GM12878 (cell line): Measurements from ENCODE around the gene CEACAM1. TPM values are rescaled to one million over a fixed set of nuclear protein-coding genes. Genes with fewer than 3 reads are reported as not detected.

ENCODE experiments used
- ATAC-seq: fragments of 200-7000 bp; cut with Tn5 transposase; 3 replicates; pipeline ENCODE4 v1.9.1; 2020; ENCODE audit warnings: mild to moderate bottlenecking, moderate library complexity
- BruUV-seq: library from RNA; stranded (reverse); fragments of 400-500 nt; replicated peaks from 2 replicates; lab custom pipeline; 2021; lab: Mats Ljungman, UMichigan
- CTCF ChIA-PET: fragments of 300-600 bp; sonication (Branson Sonifier 250); formaldehyde crosslinking; extraction: SDS; loops from one replicate; lab custom pipeline; 2021; ENCODE audit warnings: inconsistent platforms; lab: Yijun Ruan, JAX
- POLR2A ChIA-PET: fragments of 350-600 bp; formaldehyde crosslinking; extraction: SDS; loops from one replicate; lab custom pipeline; 2021; ENCODE audit warnings: inconsistent platforms; lab: Charles Lee
- RAD21 ChIA-PET: fragments of 300-600 bp; sonication (Branson Sonifier 250); formaldehyde crosslinking; loops from one replicate; lab custom pipeline; 2023; ENCODE audit warnings: antibody characterized with exemption; ENCODE audit not compliant: unreplicated experiment; lab: Charles Lee
- SMC1A ChIA-PET: fragments of 300-600 bp; sonication (Branson Sonifier 250); formaldehyde crosslinking; loops from one replicate; lab custom pipeline; 2023; ENCODE audit not compliant: unreplicated experiment, uncharacterized antibody; lab: Charles Lee
- DNase-seq: peaks from one replicate; pipeline ENCODE4 v3.0.0-alpha.2; 2011; ENCODE audit warnings: low read depth, low spot score
- FAIRE-seq: peaks from 3 replicates; lab custom pipeline; 2011; peaks lifted over from hg19 to GRCh38; lab: Jason Lieb, UNC
- H2AFZ ChIP-seq: 2 replicates; pipeline ENCODE4 v1.6.0; 2011; ENCODE audit warnings: low read depth, low read length, control low read depth; ENCODE audit not compliant: control insufficient read depth
- H3K27ac ChIP-seq: 2 replicates; pipeline ENCODE4 v1.5.1; 2011; ENCODE audit warnings: control low read depth; ENCODE audit not compliant: control insufficient read depth, insufficient read depth
- H3K27me3 ChIP-seq, 2 experiments: replicated peaks in 1 of 2; 2 replicates each; pipeline versions ENCODE4 v1.6.0 to v1.6.1; 2011; ENCODE audit warnings: low read length in 1 of 2; ENCODE audit not compliant: control insufficient read depth in 2 of 2, insufficient read depth in 2 of 2
- H3K36me3 ChIP-seq, 2 experiments: 2 replicates each; pipeline ENCODE4 v1.5.1; 2011; ENCODE audit warnings: low read length in 1 of 2; ENCODE audit not compliant: control insufficient read depth in 2 of 2, insufficient read depth in 2 of 2
- H3K4me1 ChIP-seq: 2 replicates; pipeline ENCODE4 v1.6.1; 2011; ENCODE audit warnings: mild to moderate bottlenecking, low read length, moderate library complexity, mixed read lengths; ENCODE audit not compliant: control insufficient read depth, insufficient read depth
- H3K4me2 ChIP-seq: 2 replicates; pipeline ENCODE4 v1.6.0; 2011; ENCODE audit warnings: control low read depth; ENCODE audit not compliant: control insufficient read depth, insufficient read depth
- H3K4me3 ChIP-seq: fragments of 200-600 bp; sonication (generic); 2 replicates; pipeline ENCODE4 v1.5.1; 2016
- H3K79me2 ChIP-seq: 2 replicates; pipeline ENCODE4 v1.6.0; 2011; ENCODE audit warnings: low read length; ENCODE audit not compliant: control insufficient read depth, insufficient read depth
- H3K9ac ChIP-seq: 2 replicates; pipeline ENCODE4 v1.8.0; 2011; ENCODE audit warnings: low read length, control low read depth, mixed read lengths; ENCODE audit not compliant: control insufficient read depth, insufficient read depth
- H3K9me3 ChIP-seq: replicated peaks from 3 replicates; pipeline ENCODE4 v1.5.1; 2011; ENCODE audit warnings: mild to moderate bottlenecking, low read length; ENCODE audit not compliant: control insufficient read depth, insufficient read depth
- H4K20me1 ChIP-seq: 2 replicates; pipeline ENCODE4 v1.6.0; 2011; ENCODE audit not compliant: control insufficient read depth, insufficient read depth
- CHD2 ChIP-seq: IDR thresholded peaks from 2 replicates; pipeline ENCODE4 v1.6.1; 2011; ENCODE audit warnings: low read depth, low read length, improper control_type of control experiment, borderline replicate concordance
- IKZF2 ChIP-seq, 2 experiments: fragments of 450-650 bp; IDR thresholded peaks; 2 replicates each; pipeline ENCODE4 v1.6.1; 2017; ENCODE audit warnings: mild to moderate bottlenecking in 2 of 2, moderate library complexity in 2 of 2
- MTA2 ChIP-seq: fragments of 450-650 bp; IDR thresholded peaks from 2 replicates; pipeline ENCODE4 v1.6.1; 2016; ENCODE audit warnings: low read depth, mild to moderate bottlenecking, moderate library complexity
- PBX3 ChIP-seq: IDR thresholded peaks from 2 replicates; pipeline ENCODE4 v1.6.1; 2011; ENCODE audit warnings: mild to moderate bottlenecking, low read depth, low read length, moderate library complexity; ENCODE audit not compliant: insufficient replicate concordance
- YY1 ChIP-seq: IDR thresholded peaks from 2 replicates; pipeline ENCODE4 v1.6.1; 2011; ENCODE audit warnings: low read depth, mild to moderate bottlenecking, low read length
- WGBS: methylation state at CpG from one replicate; pipeline ENCODE4 v1.1.6; 2016; ENCODE audit warnings: low lambda C conversion rate; ENCODE audit not compliant: insufficient replicate concordance, insufficient coverage; ENCODE audit errors: missing lambda C conversion rate; 5-methylcytosine and 5-hydroxymethylcytosine counted together
- in situ Hi-C: fragments of 300-500 bp; cut with MboI; formaldehyde crosslinking; loops from 9 replicates; pipeline ENCODE4 v1.14.3; 2018; ENCODE audit warnings: mixed read lengths
- intact Hi-C: fragments of 100-400 bp; cut with micrococcal nuclease; formaldehyde crosslinking; loops from one replicate; pipeline ENCODE4 v1.14.2; 2022; ENCODE audit not compliant: unreplicated experiment
- polyA plus RNA-seq, 11 experiments: library from polyadenylated mRNA; depleted of rRNA in 4 of 11; unstranded in 6 of 11; stranded (reverse) in 5 of 11; fragments of >200 nt; fragmentation: Nextera tagmentation in 4 of 11; fragmentation: Illumina TruSeq in 1 of 11; extraction: Ambion mirVana in 4 of 11; extraction: Trizol in 1 of 11; gene quantifications; 1 replicate in 1 of 11; 2 replicates in 10 of 11; pipeline versions ENCODE4 v1.2.1 to v1.2.3, GENCODE V29; 2011 to 2016; ENCODE audit warnings: inconsistent platforms in 2 of 11, missing spikeins in 2 of 11, low read depth in 1 of 11
- total RNA-seq, 4 experiments: library from RNA; depleted of rRNA in 3 of 4; stranded (reverse); fragments of >200 nt in 3 of 4; fragmentation: Illumina TruSeq in 1 of 4; extraction: Trizol in 1 of 4; gene quantifications; 2 replicates each; pipeline versions ENCODE4 v1.2.1 to v1.2.3, GENCODE V29; 2013 to 2021
- TF ChIP-seq, protein P1 (sequence below): fragments of 450-650 bp; IDR thresholded peaks from 2 replicates; pipeline ENCODE4 v1.6.1; 2018; ENCODE audit warnings: mild to moderate bottlenecking, low read depth, moderate library complexity; ENCODE audit not compliant: partially characterized antibody
- TF ChIP-seq, protein P2 (sequence below): fragments of 450-650 bp; formaldehyde crosslinking; IDR thresholded peaks from 2 replicates; pipeline ENCODE4 v1.4.0; 2020; ENCODE audit warnings: mild to moderate bottlenecking, moderate library complexity

Gene CEACAM1
- total and polyA plus RNA-seq, 10 of the 15 experiments (the other 5 are each of a cell fraction or from before 2014, with no cell fraction given): 3.9 to 24.0 (median 6.5) TPM

DNA sequence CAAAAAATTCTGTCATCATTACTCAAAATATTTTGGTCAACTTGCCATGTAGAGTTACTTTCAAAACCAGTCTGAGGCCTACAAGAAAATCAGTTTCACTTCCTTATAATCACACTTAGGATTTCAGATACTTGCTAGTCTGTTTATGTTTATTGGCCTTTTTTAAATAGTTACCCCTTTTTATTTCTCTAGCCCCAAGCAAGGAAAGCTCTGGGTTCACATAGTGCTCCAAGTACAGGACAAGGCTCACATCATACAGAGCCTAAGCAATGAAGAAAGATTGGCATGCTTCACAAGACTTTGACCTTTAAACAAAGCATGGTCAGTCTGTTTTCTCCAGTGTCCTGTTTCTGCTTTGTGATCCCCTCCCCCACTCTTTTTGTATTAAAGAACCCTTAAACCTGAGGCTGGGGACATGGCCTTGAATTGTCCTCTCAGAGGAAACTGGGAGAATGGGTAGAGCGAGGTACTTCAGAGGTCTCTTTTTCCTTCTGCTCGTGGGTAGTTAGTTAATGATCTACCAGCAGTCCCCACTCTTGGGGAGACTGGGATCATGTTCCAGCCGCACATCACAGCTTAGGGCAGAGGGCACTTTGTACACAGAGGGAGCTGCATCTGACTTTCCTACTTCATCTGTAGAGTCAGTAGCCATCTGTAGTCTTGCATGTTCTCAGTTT is 30.7 kb downstream of the CEACAM1 start (continued):
- no peak for TF ChIP-seq PBX3
- TF ChIP-seq, protein P1, sequence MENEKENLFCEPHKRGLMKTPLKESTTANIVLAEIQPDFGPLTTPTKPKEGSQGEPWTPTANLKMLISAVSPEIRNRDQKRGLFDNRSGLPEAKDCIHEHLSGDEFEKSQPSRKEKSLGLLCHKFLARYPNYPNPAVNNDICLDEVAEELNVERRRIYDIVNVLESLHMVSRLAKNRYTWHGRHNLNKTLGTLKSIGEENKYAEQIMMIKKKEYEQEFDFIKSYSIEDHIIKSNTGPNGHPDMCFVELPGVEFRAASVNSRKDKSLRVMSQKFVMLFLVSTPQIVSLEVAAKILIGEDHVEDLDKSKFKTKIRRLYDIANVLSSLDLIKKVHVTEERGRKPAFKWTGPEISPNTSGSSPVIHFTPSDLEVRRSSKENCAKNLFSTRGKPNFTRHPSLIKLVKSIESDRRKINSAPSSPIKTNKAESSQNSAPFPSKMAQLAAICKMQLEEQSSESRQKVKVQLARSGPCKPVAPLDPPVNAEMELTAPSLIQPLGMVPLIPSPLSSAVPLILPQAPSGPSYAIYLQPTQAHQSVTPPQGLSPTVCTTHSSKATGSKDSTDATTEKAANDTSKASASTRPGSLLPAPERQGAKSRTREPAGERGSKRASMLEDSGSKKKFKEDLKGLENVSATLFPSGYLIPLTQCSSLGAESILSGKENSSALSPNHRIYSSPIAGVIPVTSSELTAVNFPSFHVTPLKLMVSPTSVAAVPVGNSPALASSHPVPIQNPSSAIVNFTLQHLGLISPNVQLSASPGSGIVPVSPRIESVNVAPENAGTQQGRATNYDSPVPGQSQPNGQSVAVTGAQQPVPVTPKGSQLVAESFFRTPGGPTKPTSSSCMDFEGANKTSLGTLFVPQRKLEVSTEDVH: no peak
- TF ChIP-seq, all 136 proteins: peak for 41

GRCh38 chr19:42496460-42497133 is 31.7 kb downstream of the CEACAM1 start:
- no peaks in the 10 kb centered on the region for H3K79me2 ChIP-seq
- ChIA-PET POLR2A (interaction anchor here (0.8 to 3.5 kb wide), 4 partner anchors 11 to 35 kb away, joined by 3 to 27 read pairs (median 6); no protein-coding TSS in a partner anchor), SMC1A (interaction anchor here (0.9 to 7.3 kb wide), 10 partner anchors 9 to 45 kb away, joined by 3 to 78 read pairs (median 12); partner anchors contain the start of gene CEACAM1), RAD21 (interaction anchor here (0.8 to 4.4 kb wide), 5 partner anchors 11 to 46 kb away, joined by 4 to 28 read pairs (median 12); partner anchors contain the start of gene CEACAM1), CTCF (interaction anchor here (0.6 to 1.9 kb wide), 6 partner anchors 18 to 42 kb away, joined by 3 to 10 read pairs (median 4); partner anchors contain the start of gene CEACAM1)
- no peaks in the 10 kb centered on the region for H3K9me3 ChIP-seq
- H3K27me3 ChIP-seq: no peaks in the 10 kb centered on the region
- peak; percentile 67 for ATAC-seq
- no peak for DNase-seq
- intact Hi-C loops (loop anchor here (2.0 kb wide), 1 partner anchor 16 kb away; no protein-coding TSS in a partner anchor), in situ Hi-C loops (no loop called here)
- peaks cover 28% of the 10 kb centered on the region for H3K4me1 ChIP-seq
- H3K4me3 ChIP-seq: no peak overlapping the region
- no peak for FAIRE-seq
- H3K9ac ChIP-seq: no peak overlapping the region
- no peak overlapping the region for H2AFZ ChIP-seq
- 88% methylated on average over 2 of the region's 2 CpGs for WGBS
- no TSS peak for BruUV-seq
- H3K4me2 ChIP-seq: no peak overlapping the region
- H4K20me1 ChIP-seq: no peaks in the 10 kb centered on the region
- H3K27ac ChIP-seq: peak overlapping the region; percentile 77
- no peaks in the 10 kb centered on the region for H3K36me3 ChIP-seq
- TF ChIP-seq YY1 (0 out of 2 replicates have a peak, but pooled peaks have one; percentile 9), IKZF2 (IDR thresholded peaks at IDR 0.05) (peak in 1 of 2 experiments; percentile 25; a peak in 1 of 4 replicates), MTA2 (peak; percentile 68), CHD2 (no peak)
- TF ChIP-seq, protein P2, sequence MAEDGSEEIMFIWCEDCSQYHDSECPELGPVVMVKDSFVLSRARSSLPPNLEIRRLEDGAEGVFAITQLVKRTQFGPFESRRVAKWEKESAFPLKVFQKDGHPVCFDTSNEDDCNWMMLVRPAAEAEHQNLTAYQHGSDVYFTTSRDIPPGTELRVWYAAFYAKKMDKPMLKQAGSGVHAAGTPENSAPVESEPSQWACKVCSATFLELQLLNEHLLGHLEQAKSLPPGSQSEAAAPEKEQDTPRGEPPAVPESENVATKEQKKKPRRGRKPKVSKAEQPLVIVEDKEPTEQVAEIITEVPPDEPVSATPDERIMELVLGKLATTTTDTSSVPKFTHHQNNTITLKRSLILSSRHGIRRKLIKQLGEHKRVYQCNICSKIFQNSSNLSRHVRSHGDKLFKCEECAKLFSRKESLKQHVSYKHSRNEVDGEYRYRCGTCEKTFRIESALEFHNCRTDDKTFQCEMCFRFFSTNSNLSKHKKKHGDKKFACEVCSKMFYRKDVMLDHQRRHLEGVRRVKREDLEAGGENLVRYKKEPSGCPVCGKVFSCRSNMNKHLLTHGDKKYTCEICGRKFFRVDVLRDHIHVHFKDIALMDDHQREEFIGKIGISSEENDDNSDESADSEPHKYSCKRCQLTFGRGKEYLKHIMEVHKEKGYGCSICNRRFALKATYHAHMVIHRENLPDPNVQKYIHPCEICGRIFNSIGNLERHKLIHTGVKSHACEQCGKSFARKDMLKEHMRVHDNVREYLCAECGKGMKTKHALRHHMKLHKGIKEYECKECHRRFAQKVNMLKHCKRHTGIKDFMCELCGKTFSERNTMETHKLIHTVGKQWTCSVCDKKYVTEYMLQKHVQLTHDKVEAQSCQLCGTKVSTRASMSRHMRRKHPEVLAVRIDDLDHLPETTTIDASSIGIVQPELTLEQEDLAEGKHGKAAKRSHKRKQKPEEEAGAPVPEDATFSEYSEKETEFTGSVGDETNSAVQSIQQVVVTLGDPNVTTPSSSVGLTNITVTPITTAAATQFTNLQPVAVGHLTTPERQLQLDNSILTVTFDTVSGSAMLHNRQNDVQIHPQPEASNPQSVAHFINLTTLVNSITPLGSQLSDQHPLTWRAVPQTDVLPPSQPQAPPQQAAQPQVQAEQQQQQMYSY: peak; percentile 79; the same call in 1 of the 2 replicates
